ENCODE data around the gene MCM3AP. TPM values are rescaled to one million over a fixed set of nuclear protein-coding genes. Genes with fewer than 3 reads are reported as not detected.

Gene MCM3AP
- total RNA-seq, 2 donors from 2014 or later, result 84.3 to 101 TPM

GRCh38 chr21:46199436-46200373 is 85.7 kb downstream of the MCM3AP start:
- peaks cover 39% of the 10 kb centered on the region for H3K36me3 ChIP-seq
- H3K4me3 ChIP-seq, result no peak overlapping the region
- no peak for ATAC-seq (ENCODE audit: insufficient number of reproducible peaks, low FRiP score, low read depth)
- H3K27ac ChIP-seq, result no peak overlapping the region
- H3K4me1 ChIP-seq (ENCODE audit: control insufficient read depth in 1 of 2, low read depth in 2 of 2), result no peaks in the 10 kb centered on the region
- no peaks in the 10 kb centered on the region for H3K27me3 ChIP-seq (replicated peaks; ENCODE audit: insufficient read depth)
- DNase-seq (ENCODE audit: low spot score), result no peak
- TF ChIP-seq CTCF (IDR thresholded peaks at IDR 0.05), result no peak
- H3K9me3 ChIP-seq, result no peaks in the 10 kb centered on the region

GRCh38 chr21:46196733-46197132 is 88.7 kb downstream of the MCM3AP start:
- DNase-seq (ENCODE audit: low spot score), result no peak

GRCh38 chr21:46195595-46196195 is 89.7 kb downstream of the MCM3AP start:
- no peaks in the 10 kb centered on the region for H3K9me3 ChIP-seq
- no peaks in the 10 kb centered on the region for H3K4me1 ChIP-seq (ENCODE audit: control insufficient read depth in 1 of 2, low read depth in 2 of 2)
- ATAC-seq (ENCODE audit: insufficient number of reproducible peaks, low FRiP score, low read depth), result no peak
- peaks cover 62% of the 10 kb centered on the region for H3K36me3 ChIP-seq
- H3K4me3 ChIP-seq, result no peak overlapping the region
- no peak for TF ChIP-seq CTCF (IDR thresholded peaks at IDR 0.05)
- no peak overlapping the region for H3K27ac ChIP-seq
- DNase-seq (ENCODE audit: low spot score), result no peak
- H3K27me3 ChIP-seq (replicated peaks; ENCODE audit: insufficient read depth), result no peaks in the 10 kb centered on the region

More at GRCh38 chr21:46196733-46197132, 88.7 kb downstream of the MCM3AP start:
- no peaks in the 10 kb centered on the region for H3K4me1 ChIP-seq (ENCODE audit: control insufficient read depth in 1 of 2, low read depth in 2 of 2)
- H3K4me3 ChIP-seq, result no peak overlapping the region
- no peak overlapping the region for H3K27ac ChIP-seq
- TF ChIP-seq CTCF (IDR thresholded peaks at IDR 0.05), result no peak
- peaks cover 52% of the 10 kb centered on the region for H3K36me3 ChIP-seq
- no peaks in the 10 kb centered on the region for H3K9me3 ChIP-seq
- no peaks in the 10 kb centered on the region for H3K27me3 ChIP-seq (replicated peaks; ENCODE audit: insufficient read depth)
- no peak for ATAC-seq (ENCODE audit: insufficient number of reproducible peaks, low FRiP score, low read depth)

GRCh38 chr21:46194374-46195334 is 90.8 kb downstream of the MCM3AP start:
- no peak overlapping the region for H3K27ac ChIP-seq
- TF ChIP-seq CTCF (IDR thresholded peaks at IDR 0.05), result no peak
- H3K27me3 ChIP-seq (replicated peaks; ENCODE audit: insufficient read depth), result no peaks in the 10 kb centered on the region
- H3K4me1 ChIP-seq (ENCODE audit: control insufficient read depth in 1 of 2, low read depth in 2 of 2), result no peaks in the 10 kb centered on the region
- ATAC-seq (ENCODE audit: insufficient number of reproducible peaks, low FRiP score, low read depth), result no peak
- no peaks in the 10 kb centered on the region for H3K9me3 ChIP-seq
- DNase-seq (ENCODE audit: low spot score), result no peak
- no peak overlapping the region for H3K4me3 ChIP-seq
- H3K36me3 ChIP-seq, result peaks cover 69% of the 10 kb centered on the region
